T-helper 2 cell (primary cell): Measurements from ENCODE around the gene TRA2B.

ENCODE experiments used
- DNase-seq, 5 experiments: peaks; one replicate each; pipeline versions ENCODE4 v3.0.0 to v3.0.0-alpha.2; 2012 to 2022
- total RNA-seq, 2 donors: gene quantifications; one replicate each; lab custom pipeline; 2026; lab: John Stamatoyannopoulos, UW

Gene TRA2B
- total RNA-seq = 1,498 to 2,246 reads per million in 2 donors

- peak; percentile 96 to 99 (median 98) for DNase-seq
Observed at GRCh38 chr3:185937689-185938374, at the start of gene TRA2B. Gene TRA2B, minus strand, starts transcription at chr3:185938014. Its CDS starts 154 bp downstream, at chr3:185937860.

GRCh38 chr3:185986198-185986777, 48.5 kb upstream of the TRA2B start:
- peak in 1 of 5 experiments; percentile 34 for DNase-seq

- no peak for DNase-seq
Observed at GRCh38 chr3:185984203-185984602, 46.4 kb upstream of the TRA2B start.

GRCh38 chr3:185983495-185984141, 45.8 kb upstream of the TRA2B start:
- DNase-seq = peak in 4 of 5 experiments; percentile 31 to 41 (median 32)

GRCh38 chr3:185982632-185983031, 44.8 kb upstream of the TRA2B start:
- DNase-seq = no peak

GRCh38 chr3:185981621-185982020, 43.8 kb upstream of the TRA2B start:
- no peak for DNase-seq

DNA sequence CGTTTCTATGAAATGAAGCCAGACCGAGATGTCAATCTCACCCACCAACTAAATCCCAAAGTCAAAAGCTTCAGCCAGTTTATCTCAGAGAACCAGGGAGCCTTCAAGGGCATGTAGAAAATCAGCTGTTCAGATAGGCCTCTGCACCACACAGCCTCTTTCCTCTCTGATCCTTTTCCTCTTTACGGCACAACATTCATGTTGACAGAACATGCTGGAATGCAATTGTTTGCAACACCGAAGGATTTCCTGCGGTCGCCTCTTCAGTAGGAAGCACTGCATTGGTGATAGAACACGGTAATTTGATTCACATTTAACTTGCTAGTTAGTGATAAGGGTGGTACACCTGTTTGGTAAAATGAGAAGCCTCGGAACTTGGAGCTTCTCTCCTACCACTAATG, 41.9 kb upstream of the TRA2B start:
- DNase-seq = no peak

DNA sequence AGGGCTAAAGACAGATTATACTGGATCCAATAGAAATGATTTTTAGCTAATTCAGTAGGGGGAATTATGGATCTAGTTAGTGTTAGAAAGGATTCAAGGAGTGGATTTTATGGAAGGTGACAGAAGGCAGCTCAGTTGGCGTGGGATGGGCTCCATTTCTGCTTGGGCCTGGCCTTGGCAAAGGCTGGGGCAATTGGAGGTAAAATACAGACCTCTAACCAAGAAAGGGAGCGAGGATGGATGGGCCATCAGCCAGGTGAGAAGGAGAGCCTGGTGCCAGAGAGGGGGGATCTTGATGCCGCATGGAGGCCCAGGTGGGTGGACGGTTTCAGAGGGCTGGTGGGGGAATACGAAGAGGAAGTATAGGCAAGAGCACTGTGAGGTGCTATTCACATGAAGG, 40.7 kb upstream of the TRA2B start:
- DNase-seq = no peak

GRCh38 chr3:185977679-185978040, 39.8 kb upstream of the TRA2B start:
- no peak for DNase-seq

- peak; percentile 38 to 81 (median 64) for DNase-seq
Observed at GRCh38 chr3:185976977-185977678, 39.3 kb upstream of the TRA2B start.

- no peak for DNase-seq
Observed at GRCh38 chr3:185976100-185976499, 38.3 kb upstream of the TRA2B start.

GRCh38 chr3:185971579-185971978, 33.8 kb upstream of the TRA2B start:
- DNase-seq = no peak

- DNase-seq = no peak
Observed at GRCh38 chr3:185968168-185968567, 30.4 kb upstream of the TRA2B start.

- DNase-seq = no peak
Observed at GRCh38 chr3:185966655-185967054, 28.8 kb upstream of the TRA2B start.

DNA sequence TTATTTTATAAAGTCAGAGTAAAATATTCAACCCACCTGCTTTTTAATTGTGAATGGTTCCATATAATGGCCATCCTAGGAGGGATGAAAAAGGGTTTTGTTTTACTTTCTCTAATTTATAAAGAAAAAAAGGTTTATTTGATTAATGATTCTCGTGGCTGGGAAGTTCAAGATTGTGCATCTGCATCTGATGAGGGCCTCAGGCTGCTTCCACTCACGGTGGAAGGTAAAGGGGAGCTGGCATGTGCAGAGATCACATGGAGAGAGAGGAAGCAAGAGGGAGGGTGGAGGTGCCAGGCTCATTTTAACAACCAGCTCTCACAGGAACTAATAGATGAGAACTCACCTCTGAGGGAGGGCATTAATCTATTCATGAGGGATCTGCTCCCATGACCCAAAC, 27.7 kb upstream of the TRA2B start:
- no peak for DNase-seq

GRCh38 chr3:185961675-185962232, 23.9 kb upstream of the TRA2B start:
- DNase-seq = no peak

GRCh38 chr3:185960522-185961288, 22.9 kb upstream of the TRA2B start:
- DNase-seq = no peak

DNA sequence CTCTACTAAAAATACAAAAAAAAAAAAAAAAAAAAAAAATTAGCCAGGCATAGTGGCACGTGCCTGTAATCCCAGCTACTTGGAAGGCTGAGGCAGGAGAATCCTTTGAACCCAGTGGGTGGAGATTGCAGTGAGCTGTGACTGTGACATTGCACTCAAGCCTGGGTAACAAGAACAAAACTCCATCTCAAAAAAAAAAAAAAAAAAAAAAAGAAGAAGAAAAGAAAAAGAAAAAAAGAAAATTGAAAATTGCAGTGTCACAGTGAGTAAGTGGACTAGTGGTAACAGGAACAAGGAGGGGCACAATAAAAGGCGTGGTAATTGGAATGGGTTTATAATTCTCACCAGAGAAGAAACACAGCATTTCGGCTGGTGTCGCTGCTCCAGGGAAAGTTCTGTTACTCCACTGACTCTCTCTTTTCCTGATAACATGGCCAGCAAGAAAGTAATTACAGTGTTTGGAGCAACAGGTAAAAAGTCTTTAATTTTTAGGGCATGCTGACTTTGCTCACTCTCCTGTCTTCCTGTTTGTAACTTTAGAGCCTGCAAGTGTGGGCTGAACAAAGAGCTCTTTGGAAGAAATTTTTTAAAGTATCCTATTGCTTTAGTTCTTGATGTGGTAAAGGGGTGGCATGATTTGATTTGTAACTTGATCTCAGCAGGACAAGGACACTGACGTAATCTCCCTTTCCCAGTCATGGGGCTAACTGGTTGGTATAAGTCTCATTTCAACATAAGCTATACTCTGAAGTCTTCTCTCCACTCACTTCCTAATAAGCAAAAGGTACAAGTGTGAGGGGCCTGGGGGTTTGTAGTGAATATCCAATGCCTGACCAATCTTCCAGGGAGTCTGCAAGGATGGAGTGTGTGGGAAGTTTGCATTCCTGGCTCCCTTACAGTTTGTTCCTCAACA, 22.1 kb upstream of the TRA2B start:
- no peak for DNase-seq

- no peak for DNase-seq
Observed at GRCh38 chr3:185958626-185959025, 20.8 kb upstream of the TRA2B start.

GRCh38 chr3:185956244-185956643, 18.4 kb upstream of the TRA2B start:
- DNase-seq = no peak

DNA sequence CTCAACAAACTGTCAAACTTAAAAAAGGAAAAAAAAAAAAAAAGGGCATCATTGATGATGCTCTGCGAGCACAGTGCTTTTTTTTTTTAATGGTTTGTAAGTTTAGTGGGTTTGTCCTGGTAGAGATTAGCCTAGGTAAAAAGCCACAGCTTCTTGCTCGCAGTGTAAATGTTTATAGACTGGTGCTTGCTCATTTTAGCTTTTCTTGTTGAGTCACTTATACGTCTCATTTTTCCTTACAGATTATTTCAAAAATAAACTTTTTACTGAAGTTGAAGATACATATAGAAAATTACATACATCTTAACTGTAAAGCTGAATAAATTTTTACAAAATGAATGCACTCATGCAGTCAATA, 16.5 kb upstream of the TRA2B start:
- no peak for DNase-seq
